GM23338 (cell line): ENCODE data around the gene PPFIBP1.

Experiments used
- CREB1 ChIP-seq: fragments of 250-450 bp; sonication (Bioruptor Pico); IDR thresholded peaks from 2 replicates; pipeline ENCODE4 v1.5.0; 2020; ENCODE audit warnings: low read depth, mild to moderate bottlenecking, moderate library complexity
- CTCF ChIP-seq, 2 experiments: fragments of 200-600 bp in 1 of 2; sonication (generic) in 1 of 2; conservative IDR thresholded peaks; 2 replicates each; pipeline versions ENCODE4 v1.5.1 to v1.6.1; 2016 to 2017; ENCODE audit warnings: antibody characterized with exemption in 2 of 2, low read depth in 2 of 2, mild to moderate bottlenecking in 2 of 2, moderate library complexity in 1 of 2
- ETS1 ChIP-seq: IDR thresholded peaks from 2 replicates; pipeline ENCODE4 v1.6.1; 2016; ENCODE audit warnings: antibody characterized with exemption
- EZH2 ChIP-seq: fragments of 200-600 bp; sonication (generic); IDR thresholded peaks from one replicate; pipeline ENCODE4 v1.8.0; 2017; ENCODE audit warnings: antibody characterized with exemption, mild to moderate bottlenecking, low read depth; ENCODE audit not compliant: unreplicated experiment
- EZH2phosphoT487 ChIP-seq: fragments of 200-600 bp; sonication (generic); IDR thresholded peaks from one replicate; pipeline ENCODE4 v1.8.1; 2018; ENCODE audit warnings: antibody characterized with exemption; ENCODE audit not compliant: unreplicated experiment
- JUNB ChIP-seq: IDR thresholded peaks from one replicate; pipeline ENCODE4 v1.6.1; 2016; ENCODE audit warnings: antibody characterized with exemption; ENCODE audit not compliant: unreplicated experiment
- NANOG ChIP-seq: IDR thresholded peaks from 2 replicates; pipeline ENCODE4 v1.6.1; 2016; ENCODE audit warnings: antibody characterized with exemption, borderline replicate concordance
- POLR2AphosphoS5 ChIP-seq: IDR thresholded peaks from 2 replicates; pipeline ENCODE4 v1.6.1; 2016; ENCODE audit warnings: antibody characterized with exemption, low read depth
- REST ChIP-seq: IDR thresholded peaks from one replicate; pipeline ENCODE4 v1.6.1; 2018; ENCODE audit warnings: antibody characterized with exemption; ENCODE audit not compliant: unreplicated experiment
- STAT1 ChIP-seq: IDR thresholded peaks from one replicate; pipeline ENCODE4 v1.6.1; 2016; ENCODE audit warnings: antibody characterized with exemption; ENCODE audit not compliant: unreplicated experiment
- ZNF114 ChIP-seq: fragments of 250-450 bp; sonication (Bioruptor Pico); IDR thresholded peaks from 2 replicates; pipeline ENCODE4 v1.5.0; 2020; ENCODE audit warnings: mild to moderate bottlenecking, moderate library complexity

- no peak for TF ChIP-seq CTCF (conservative IDR thresholded peaks at IDR 0.05; ENCODE audit: low read depth in 2 of 2)
- TF ChIP-seq POLR2AphosphoS5: no peak
- TF ChIP-seq NANOG: no peak
- TF ChIP-seq REST: no peak
- TF ChIP-seq EZH2phosphoT487: no peak
- no peak for TF ChIP-seq CREB1 (CRISPR knock-in tag)
- TF ChIP-seq EZH2: no peak
- no peak for TF ChIP-seq JUNB
- TF ChIP-seq ETS1: no peak
- TF ChIP-seq STAT1: no peak
- TF ChIP-seq ZNF114 (CRISPR knock-in tag): no peak
Observed at GRCh38 chr12:27528788-27529187, 4.8 kb downstream of the PPFIBP1 start.
